Progenitor cell of endocrine pancreas (in vitro differentiated cells): ENCODE results near the gene KIRREL1. TPM values are rescaled to one million over a fixed set of nuclear protein-coding genes. Genes with fewer than 3 reads are reported as not detected.

Experiments
- DNase-seq: peaks from one replicate; pipeline ENCODE4 v3.0.0; 2021; ENCODE audit warnings: low spot score; ENCODE audit not compliant: unreplicated experiment
- H3K27ac Mint-ChIP-seq: 2 replicates; pipeline ENCODE4 v1.8.0; 2021; ENCODE audit warnings: mild to moderate bottlenecking, moderate library complexity, mixed read lengths
- H3K27me3 Mint-ChIP-seq: 2 replicates; pipeline ENCODE4 v1.8.0; 2021; ENCODE audit warnings: mixed read lengths
- H3K36me3 Mint-ChIP-seq: 2 replicates; pipeline ENCODE4 v1.8.0; 2022; ENCODE audit warnings: mixed read lengths; ENCODE audit not compliant: insufficient read depth
- H3K4me1 Mint-ChIP-seq: 2 replicates; pipeline ENCODE4 v1.8.0; 2021; ENCODE audit warnings: low read depth, mixed read lengths
- H3K4me3 Mint-ChIP-seq: 2 replicates; pipeline ENCODE4 v1.8.0; 2021; ENCODE audit warnings: low read depth, mild to moderate bottlenecking, moderate library complexity, mixed read lengths
- H3K9me3 Mint-ChIP-seq: 2 replicates; pipeline ENCODE4 v1.8.0; 2021; ENCODE audit warnings: low read depth, mixed read lengths
- total RNA-seq: library from RNA; stranded (reverse); gene quantifications from 2 replicates; pipeline ENCODE4 v1.2.1, GENCODE V29; 2021
- TF ChIP-seq, protein P1 (sequence below): fragments of 200-600 bp; sonication (generic); IDR thresholded peaks from one replicate; pipeline ENCODE4 v1.5.0; 2021; ENCODE audit warnings: antibody characterized with exemption, mild to moderate bottlenecking; ENCODE audit not compliant: unreplicated experiment

The KIRREL1 gene
- total RNA-seq, 1 donor from 2014 or later, result 43.8 TPM

DNA sequence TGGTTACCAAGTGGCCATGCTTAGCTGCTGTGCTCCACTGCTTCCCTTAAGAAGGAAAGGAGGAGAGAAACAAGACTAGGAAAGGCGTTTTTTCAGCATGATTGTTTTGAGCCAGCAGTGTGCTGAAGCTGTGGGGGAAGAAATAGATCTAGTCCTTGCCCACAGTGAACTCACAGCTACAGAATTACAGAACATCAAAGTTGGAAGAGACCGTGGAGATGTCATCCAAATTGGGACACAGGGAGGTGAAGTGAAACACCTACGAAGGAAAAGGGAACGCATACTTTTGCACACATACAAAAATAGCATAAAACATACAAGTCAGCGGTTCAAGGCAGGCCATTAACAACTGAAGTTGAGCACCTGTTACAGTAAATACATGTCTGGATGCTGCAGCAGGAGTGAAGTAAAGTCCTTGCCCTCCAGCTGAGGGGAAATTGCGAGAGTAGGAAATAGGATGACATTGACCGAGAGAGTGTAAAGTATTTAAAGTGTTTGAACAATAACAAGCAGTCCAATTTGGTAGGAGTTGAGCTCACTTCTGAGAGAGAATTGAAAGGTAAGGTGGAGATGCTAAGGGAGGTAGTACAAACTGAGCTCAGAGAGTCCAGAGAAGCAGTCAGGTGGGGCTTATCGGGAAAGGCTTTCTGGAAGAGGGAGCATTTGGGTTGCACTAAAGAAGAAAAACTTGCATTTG lies 55.1 kb downstream of the KIRREL1 start:
- Mint-ChIP-seq H3K36me3 (peaks cover 4% of the 10 kb centered on the region), H3K27ac (no peak overlapping the region), H3K4me3 (no peak overlapping the region), H3K4me1 (peaks cover 1% of the 10 kb centered on the region), H3K27me3 (no peaks in the 10 kb centered on the region), H3K9me3 (no peaks in the 10 kb centered on the region)
- DNase-seq, result no peak
- TF ChIP-seq, protein P1, sequence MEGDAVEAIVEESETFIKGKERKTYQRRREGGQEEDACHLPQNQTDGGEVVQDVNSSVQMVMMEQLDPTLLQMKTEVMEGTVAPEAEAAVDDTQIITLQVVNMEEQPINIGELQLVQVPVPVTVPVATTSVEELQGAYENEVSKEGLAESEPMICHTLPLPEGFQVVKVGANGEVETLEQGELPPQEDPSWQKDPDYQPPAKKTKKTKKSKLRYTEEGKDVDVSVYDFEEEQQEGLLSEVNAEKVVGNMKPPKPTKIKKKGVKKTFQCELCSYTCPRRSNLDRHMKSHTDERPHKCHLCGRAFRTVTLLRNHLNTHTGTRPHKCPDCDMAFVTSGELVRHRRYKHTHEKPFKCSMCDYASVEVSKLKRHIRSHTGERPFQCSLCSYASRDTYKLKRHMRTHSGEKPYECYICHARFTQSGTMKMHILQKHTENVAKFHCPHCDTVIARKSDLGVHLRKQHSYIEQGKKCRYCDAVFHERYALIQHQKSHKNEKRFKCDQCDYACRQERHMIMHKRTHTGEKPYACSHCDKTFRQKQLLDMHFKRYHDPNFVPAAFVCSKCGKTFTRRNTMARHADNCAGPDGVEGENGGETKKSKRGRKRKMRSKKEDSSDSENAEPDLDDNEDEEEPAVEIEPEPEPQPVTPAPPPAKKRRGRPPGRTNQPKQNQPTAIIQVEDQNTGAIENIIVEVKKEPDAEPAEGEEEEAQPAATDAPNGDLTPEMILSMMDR, result no peak

DNA sequence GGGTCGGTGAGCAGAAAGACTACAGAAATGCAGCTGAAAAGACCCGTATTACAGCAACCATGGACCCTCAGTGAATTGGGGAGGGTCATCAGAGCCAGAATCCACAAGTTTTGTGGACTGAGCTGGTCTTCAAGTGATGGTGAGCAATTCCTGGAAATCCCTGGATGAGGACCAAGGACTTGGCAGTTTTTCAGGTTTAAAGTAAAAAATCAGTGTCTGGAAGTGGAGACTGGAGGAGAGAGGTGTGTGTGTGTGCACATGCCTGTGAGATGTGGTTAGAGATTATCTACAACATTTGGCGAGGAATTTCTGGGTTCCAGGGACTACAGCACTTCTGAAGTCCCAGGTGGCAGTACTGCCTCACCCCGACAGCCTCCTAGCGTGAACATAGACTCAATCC lies 56.4 kb downstream of the KIRREL1 start:
- no peaks in the 10 kb centered on the region for H3K27me3 Mint-ChIP-seq
- no peak for DNase-seq
- H3K36me3 Mint-ChIP-seq, result peaks cover 7% of the 10 kb centered on the region
- TF ChIP-seq, protein P1, result no peak
- H3K4me1 Mint-ChIP-seq, result no peaks in the 10 kb centered on the region
- H3K9me3 Mint-ChIP-seq, result no peaks in the 10 kb centered on the region
- no peak overlapping the region for H3K4me3 Mint-ChIP-seq
- no peak overlapping the region for H3K27ac Mint-ChIP-seq

DNA sequence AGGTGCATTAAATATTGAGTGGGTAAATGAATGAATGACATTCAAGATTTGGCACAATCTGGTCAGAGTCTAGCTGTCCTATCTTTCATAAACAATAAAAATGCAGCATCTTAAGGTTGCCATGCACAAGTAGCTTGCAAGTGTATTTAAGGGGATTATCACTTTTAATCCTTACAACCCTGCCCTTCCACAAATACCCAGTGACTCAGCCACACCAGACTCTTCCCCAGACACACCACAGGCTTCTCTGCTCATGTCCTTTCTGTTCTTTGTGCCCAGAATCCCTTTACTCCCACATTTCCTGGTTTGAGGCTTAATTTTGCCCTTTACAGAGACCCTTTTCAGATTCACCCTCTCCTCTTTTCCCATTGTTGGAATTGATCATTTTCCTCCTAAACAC lies 59.8 kb downstream of the KIRREL1 start:
- H3K4me1 Mint-ChIP-seq, result peaks cover 6% of the 10 kb centered on the region
- H3K36me3 Mint-ChIP-seq, result peaks cover 7% of the 10 kb centered on the region
- H3K27me3 Mint-ChIP-seq, result no peaks in the 10 kb centered on the region
- no peaks in the 10 kb centered on the region for H3K9me3 Mint-ChIP-seq
- no peak overlapping the region for H3K27ac Mint-ChIP-seq
- no peak overlapping the region for H3K4me3 Mint-ChIP-seq
- TF ChIP-seq, protein P1, result no peak
- no peak for DNase-seq

DNA sequence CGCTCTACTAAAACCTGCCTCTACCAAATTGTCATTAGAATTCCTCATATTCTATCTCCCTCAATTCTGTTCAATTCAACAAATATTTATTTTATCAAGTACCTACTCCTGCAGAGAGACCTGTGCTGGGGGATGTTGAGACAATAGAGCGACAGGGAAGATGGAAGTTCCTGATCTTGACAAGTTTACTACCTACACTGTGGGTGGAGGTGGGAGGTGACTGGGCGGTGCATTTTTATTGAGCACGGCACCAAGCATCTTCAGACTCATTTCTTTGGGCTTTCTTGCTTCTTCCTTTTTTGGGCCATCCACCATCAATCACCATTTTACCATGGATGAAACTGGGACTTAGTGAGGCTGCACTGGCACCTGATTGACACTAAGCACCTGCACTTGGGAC lies 61.3 kb downstream of the KIRREL1 start:
- no peak overlapping the region for H3K27ac Mint-ChIP-seq
- H3K27me3 Mint-ChIP-seq, result no peaks in the 10 kb centered on the region
- peaks cover 7% of the 10 kb centered on the region for H3K36me3 Mint-ChIP-seq
- H3K9me3 Mint-ChIP-seq, result no peaks in the 10 kb centered on the region
- H3K4me1 Mint-ChIP-seq, result peaks cover 7% of the 10 kb centered on the region
- H3K4me3 Mint-ChIP-seq, result no peak overlapping the region
- TF ChIP-seq, protein P1, result no peak
- DNase-seq, result no peak

DNA sequence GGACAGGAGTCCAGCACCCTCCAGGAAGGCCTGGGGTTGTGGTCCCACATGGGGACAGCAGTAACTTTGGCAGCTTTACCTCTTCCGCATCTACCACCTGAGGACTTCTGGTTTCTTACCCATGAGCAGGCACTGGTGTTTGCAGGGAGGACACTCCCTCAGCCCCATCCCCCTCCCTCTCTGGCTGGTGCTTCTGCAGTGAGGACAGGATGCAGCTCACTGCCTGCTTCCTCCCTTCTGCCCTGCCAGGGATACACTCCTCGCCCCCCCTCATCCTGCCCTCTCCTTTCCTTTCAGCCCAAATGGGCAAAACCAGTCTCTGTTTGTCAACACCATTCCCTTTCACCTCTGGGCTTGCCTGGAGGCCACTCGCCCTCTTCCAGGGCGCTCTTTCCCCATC lies 62.4 kb downstream of the KIRREL1 start:
- Mint-ChIP-seq H3K9me3 (no peaks in the 10 kb centered on the region), H3K4me3 (no peak overlapping the region), H3K27me3 (peaks cover 6% of the 10 kb centered on the region), H3K27ac (peak overlapping the region; percentile 43), H3K4me1 (peaks cover 15% of the 10 kb centered on the region), H3K36me3 (peaks cover 7% of the 10 kb centered on the region)
- DNase-seq, result no peak
- TF ChIP-seq, protein P1, result no peak
